ENCODE data around the gene TRIP4.

DNA sequence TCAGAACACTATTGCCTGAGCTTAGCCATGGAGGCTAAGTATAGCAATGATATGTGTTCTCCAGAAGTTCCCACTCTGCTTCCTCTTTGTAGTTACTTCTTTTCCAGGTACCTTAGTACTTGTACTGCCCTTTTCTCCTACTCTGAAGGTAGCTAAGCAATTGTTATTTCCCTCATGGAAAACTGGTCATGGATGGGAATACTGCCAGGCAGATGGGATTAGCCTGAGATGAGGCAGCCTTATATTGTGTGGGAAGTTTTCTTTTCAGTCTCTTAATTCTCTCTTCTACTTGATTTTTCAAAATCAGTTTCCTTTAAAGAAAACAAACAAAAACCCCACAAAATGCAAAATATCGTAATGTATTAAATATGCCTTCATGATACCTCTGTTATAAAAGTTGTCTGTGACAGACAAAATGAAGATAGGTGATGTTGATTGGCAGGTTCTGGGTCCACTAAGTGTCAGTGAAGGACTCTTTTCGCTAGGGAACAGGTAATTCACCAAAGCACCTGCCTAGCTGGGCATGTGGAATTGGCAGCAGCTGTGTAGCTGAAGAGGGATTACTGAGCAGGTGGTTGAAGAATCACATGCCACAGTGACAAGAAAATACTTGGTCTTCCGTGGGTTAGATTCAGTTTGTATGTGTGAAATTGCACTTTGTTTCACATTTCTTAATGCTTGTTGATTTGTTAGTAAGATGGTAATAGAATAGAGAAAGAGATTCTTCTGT is 76.8 kb downstream of the TRIP4 start:
- TF ChIP-seq POLR2A (IDR thresholded peaks at IDR 0.05; ENCODE audit: low read length): no peak
- TF ChIP-seq GATA1 (IDR thresholded peaks at IDR 0.05; ENCODE audit: low read depth, low read length): no peak
